Transverse colon (tissue), 4 donors: ENCODE results near the gene KCNIP3.

ENCODE experiments used
- POLR2AphosphoS5 ChIP-seq, 3 donors: sonication (generic); formaldehyde crosslinking; IDR thresholded peaks; one replicate each; pipeline ENCODE4 v1.6.1; 2016; ENCODE audit warnings: antibody characterized with exemption in 3 of 3
- TF ChIP-seq, protein P1 (sequence below), 5 experiments: fragments of 200-600 bp in 3 of 5; fragments of 450-650 bp in 2 of 5; sonication (generic) in 3 of 5; IDR thresholded peaks; 1 replicate in 2 of 5; 2 replicates in 3 of 5; pipeline ENCODE4 v1.5.1; 2016 to 2017; ENCODE audit warnings: antibody characterized with exemption in 5 of 5, inconsistent platforms in 3 of 5, mild to moderate bottlenecking in 2 of 5, moderate library complexity in 1 of 5

GRCh38 chr2:95296880-95297487 is at the start of gene KCNIP3:
- TF ChIP-seq, protein P1, sequence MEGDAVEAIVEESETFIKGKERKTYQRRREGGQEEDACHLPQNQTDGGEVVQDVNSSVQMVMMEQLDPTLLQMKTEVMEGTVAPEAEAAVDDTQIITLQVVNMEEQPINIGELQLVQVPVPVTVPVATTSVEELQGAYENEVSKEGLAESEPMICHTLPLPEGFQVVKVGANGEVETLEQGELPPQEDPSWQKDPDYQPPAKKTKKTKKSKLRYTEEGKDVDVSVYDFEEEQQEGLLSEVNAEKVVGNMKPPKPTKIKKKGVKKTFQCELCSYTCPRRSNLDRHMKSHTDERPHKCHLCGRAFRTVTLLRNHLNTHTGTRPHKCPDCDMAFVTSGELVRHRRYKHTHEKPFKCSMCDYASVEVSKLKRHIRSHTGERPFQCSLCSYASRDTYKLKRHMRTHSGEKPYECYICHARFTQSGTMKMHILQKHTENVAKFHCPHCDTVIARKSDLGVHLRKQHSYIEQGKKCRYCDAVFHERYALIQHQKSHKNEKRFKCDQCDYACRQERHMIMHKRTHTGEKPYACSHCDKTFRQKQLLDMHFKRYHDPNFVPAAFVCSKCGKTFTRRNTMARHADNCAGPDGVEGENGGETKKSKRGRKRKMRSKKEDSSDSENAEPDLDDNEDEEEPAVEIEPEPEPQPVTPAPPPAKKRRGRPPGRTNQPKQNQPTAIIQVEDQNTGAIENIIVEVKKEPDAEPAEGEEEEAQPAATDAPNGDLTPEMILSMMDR (IDR thresholded peaks at IDR 0.05), result no peak
- no peak for TF ChIP-seq POLR2AphosphoS5 (IDR thresholded peaks at IDR 0.05)
